Activated B cell treated with CpG ODN at 0.5 μM for 24 hours (primary cell): Measurements from ENCODE around the gene C6orf89. TPM values are rescaled to one million over a fixed set of nuclear protein-coding genes. Genes with fewer than 3 reads are reported as not detected.

Experiments used
- ATAC-seq: fragments of 200-7000 bp; cut with Tn5 transposase; one replicate; pipeline ENCODE4 v1.10.0; 2021; ENCODE audit warnings: low read depth, mild to moderate bottlenecking, moderate library complexity
- CTCF ChIA-PET: fragments of 350-600 bp; sonication (Branson Sonifier 250); formaldehyde crosslinking; loops from one replicate; lab custom pipeline; 2021; ENCODE audit warnings: antibody characterized with exemption; lab: Charles Lee
- POLR2A ChIA-PET: fragments of 350-600 bp; sonication (Branson Sonifier 250); formaldehyde crosslinking; loops from one replicate; lab custom pipeline; 2021; ENCODE audit warnings: antibody characterized with exemption; lab: Charles Lee
- DNase-seq: peaks from one replicate; pipeline ENCODE4 v3.0.0; 2022
- H3K27ac Mint-ChIP-seq: one replicate; pipeline ENCODE4 v1.8.0; 2020; ENCODE audit warnings: mixed read lengths
- H3K27me3 Mint-ChIP-seq: one replicate; pipeline ENCODE4 v1.8.0; 2021; ENCODE audit warnings: mixed read lengths
- H3K36me3 Mint-ChIP-seq: one replicate; pipeline ENCODE4 v1.8.0; 2021; ENCODE audit warnings: low read depth, mixed read lengths
- H3K4me1 Mint-ChIP-seq: one replicate; pipeline ENCODE4 v1.8.0; 2021; ENCODE audit warnings: mixed read lengths
- H3K4me3 Mint-ChIP-seq: one replicate; pipeline ENCODE4 v1.8.0; 2020; ENCODE audit warnings: mild to moderate bottlenecking, mixed read lengths
- H3K9me3 Mint-ChIP-seq: one replicate; pipeline ENCODE4 v1.8.0; 2020; ENCODE audit warnings: mixed read lengths
- intact Hi-C: fragments of 100-400 bp; cut with micrococcal nuclease; formaldehyde crosslinking; loops from one replicate; pipeline ENCODE4 v1.15.1; 2024
- total RNA-seq: library from RNA; stranded (reverse); gene quantifications from 2 replicates; pipeline ENCODE4 v1.2.3, GENCODE V29; 2022
- TF ChIP-seq, protein P1 (sequence below): fragments of 200-600 bp; IDR thresholded peaks from one replicate; pipeline ENCODE4 v1.8.0; 2022; ENCODE audit warnings: antibody characterized with exemption, mild to moderate bottlenecking

Gene C6orf89
- total RNA-seq, 1 donor from 2014 or later: 30.3 TPM

DNA sequence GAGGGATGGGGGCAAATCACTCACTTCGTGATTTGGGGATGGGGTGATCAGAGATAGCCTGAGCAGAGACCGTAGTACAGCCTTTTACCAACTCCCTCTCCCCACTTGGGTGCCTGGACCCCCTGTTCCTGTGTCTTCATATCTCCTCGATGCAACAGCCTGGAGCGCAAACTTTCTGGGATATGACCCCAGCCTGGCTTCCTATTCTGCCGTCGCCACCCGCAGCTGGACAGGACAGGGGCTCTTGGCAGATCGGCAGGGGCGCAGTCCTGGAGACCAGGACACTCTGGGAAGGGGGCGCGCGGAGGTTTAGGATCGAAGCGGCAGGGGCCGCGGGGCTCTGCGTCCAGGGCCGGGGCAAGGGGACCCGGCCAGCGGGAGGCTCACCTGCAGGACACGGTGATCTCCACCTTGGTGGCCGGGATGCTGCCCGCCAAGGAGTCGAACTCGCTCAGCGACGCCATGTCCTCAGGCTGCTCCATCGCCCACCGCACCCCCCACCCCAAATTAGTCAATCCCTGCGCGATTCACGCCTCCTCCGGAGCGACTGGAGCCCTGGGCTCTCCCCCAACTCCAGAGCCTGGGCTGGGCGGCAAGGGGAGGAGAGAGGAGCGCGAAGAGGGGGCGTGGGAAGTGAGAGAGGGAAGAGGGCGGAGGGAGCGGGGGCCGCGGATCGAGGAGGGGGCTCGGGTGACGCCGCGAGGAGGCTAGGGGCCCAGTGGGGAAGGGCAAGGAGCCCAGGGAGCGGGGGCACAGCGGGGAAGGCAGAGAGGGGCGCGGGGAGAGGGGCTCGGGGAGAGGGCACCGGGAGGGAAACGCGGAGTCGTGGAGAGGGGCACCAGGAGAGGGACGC lies 46.6 kb upstream of the C6orf89 start, which contains the start of gene CPNE5:
Gene CPNE5, minus strand, starts transcription at position 549 of the 853 bp plus-strand sequence. Its CDS starts 67 bp downstream, at position 482.
- H3K27ac Mint-ChIP-seq: no peak within 1 kb of the TSS
- ATAC-seq: no peak

DNA sequence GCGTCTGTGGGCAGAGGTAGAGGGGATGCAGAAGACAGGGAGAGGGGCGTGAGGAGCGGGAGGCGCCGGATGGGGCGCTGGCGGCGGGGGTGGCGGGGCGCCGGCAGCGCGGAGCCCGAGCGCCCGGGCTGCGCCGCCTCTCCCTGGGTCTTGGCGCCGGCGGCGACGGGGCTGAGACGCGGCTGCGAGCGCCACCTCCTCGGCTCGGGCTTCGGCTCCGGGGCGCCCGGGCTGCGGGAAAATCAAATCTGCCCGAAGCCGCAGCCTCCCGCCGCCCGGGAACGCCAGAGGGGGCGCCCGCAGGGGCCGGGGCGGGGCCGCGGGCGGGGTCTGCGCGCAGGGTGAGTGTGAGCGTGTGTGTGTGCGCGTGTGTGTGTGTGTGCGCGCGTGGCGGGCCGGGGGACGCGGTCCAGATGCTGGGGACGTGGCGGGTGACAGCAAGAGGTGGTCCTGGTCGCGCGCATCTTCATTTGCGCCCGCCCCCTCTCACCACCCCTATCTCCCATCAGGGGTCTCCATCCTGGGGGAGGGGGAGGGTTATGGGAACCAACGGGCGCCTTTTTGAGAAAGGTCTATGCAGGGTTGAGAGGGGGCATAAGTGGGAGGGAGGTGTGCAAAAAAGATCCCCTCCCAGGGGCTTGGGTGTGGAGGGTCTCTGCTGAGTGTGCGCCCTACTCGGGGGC lies 45.9 kb upstream of the C6orf89 start:
- Mint-ChIP-seq H3K4me3 (peak overlapping the region; percentile 81), H3K9me3 (no peaks in the 10 kb centered on the region), H3K27me3 (peaks cover 28% of the 10 kb centered on the region), H3K27ac (no peak overlapping the region), H3K4me1 (peaks cover 15% of the 10 kb centered on the region), H3K36me3 (no peaks in the 10 kb centered on the region)
- ChIA-PET POLR2A (interaction anchor here (0.6 kb wide), 1 partner anchor 245 kb away, joined by 3 read pairs; no protein-coding TSS in a partner anchor), CTCF (interaction anchor here (2.6 kb wide), 1 partner anchor 12 kb away, joined by 8 read pairs; no protein-coding TSS in a partner anchor)
- TF ChIP-seq, protein P1, sequence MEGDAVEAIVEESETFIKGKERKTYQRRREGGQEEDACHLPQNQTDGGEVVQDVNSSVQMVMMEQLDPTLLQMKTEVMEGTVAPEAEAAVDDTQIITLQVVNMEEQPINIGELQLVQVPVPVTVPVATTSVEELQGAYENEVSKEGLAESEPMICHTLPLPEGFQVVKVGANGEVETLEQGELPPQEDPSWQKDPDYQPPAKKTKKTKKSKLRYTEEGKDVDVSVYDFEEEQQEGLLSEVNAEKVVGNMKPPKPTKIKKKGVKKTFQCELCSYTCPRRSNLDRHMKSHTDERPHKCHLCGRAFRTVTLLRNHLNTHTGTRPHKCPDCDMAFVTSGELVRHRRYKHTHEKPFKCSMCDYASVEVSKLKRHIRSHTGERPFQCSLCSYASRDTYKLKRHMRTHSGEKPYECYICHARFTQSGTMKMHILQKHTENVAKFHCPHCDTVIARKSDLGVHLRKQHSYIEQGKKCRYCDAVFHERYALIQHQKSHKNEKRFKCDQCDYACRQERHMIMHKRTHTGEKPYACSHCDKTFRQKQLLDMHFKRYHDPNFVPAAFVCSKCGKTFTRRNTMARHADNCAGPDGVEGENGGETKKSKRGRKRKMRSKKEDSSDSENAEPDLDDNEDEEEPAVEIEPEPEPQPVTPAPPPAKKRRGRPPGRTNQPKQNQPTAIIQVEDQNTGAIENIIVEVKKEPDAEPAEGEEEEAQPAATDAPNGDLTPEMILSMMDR: no peak
- intact Hi-C loops: no loop called here
- ATAC-seq: peak; percentile 73
- DNase-seq: peak; percentile 36

More for the DNA sequence above, 46.6 kb upstream of the C6orf89 start, which contains the start of gene CPNE5:
- intact Hi-C loops: no loop called here
- peaks cover 31% of the 10 kb centered on the region for H3K27me3 Mint-ChIP-seq
- ChIA-PET CTCF (no interaction called here), POLR2A (no interaction called here)
- H3K4me3 Mint-ChIP-seq: peak within 1 kb of the TSS; percentile 81
- peaks cover 15% of the 10 kb centered on the region for H3K4me1 Mint-ChIP-seq
- TF ChIP-seq, protein P1: no peak
- no peaks in the 10 kb centered on the region for H3K9me3 Mint-ChIP-seq
- H3K36me3 Mint-ChIP-seq: no peaks in the 10 kb centered on the region
- no peak for DNase-seq

DNA sequence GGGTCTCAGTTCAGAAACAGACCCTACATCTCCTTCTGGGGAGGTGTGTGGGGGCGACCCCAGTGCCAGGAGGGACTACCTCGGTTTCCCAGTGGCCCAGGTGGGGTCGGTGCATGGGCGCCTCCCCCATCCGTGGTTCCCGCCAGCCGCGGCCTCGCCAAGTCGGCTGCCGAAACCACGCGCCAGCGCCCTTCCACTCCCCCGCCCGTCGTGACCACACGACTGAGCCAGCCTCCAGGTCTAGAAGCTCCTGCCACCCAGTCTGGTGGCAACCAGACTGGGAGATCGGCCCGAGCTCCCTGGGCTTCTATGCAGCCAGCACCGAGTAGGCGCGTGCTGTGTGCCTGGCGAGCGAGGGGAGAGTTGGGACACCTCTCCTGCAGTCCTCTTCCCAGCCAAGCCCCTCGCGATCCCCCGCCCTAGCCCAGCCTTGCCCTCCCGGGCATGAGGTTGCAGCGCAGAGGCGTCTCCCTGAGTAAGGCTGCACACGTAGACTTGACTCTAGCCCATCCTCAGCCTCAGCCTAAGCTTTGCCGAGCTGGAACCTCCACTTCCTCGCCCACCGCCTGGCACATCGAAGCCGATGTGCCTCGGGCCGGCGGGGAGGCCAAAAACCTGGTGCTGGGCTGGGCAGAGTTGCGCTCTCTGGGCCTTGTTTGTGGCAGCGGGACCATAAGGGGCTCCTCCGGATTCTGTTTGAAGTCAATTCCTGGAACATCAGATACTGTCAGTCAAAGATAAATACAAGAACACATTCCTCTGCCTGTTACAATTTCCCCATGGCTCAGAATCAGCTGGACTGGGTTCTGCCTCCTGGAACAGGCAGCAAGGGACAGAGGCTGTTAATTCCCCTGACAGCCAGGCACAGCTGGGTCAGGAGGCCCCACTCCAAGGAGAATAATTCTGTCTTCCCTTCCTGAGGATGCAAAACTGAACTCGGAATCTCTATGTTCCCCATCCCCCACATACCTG lies 45.0 kb upstream of the C6orf89 start:
- ChIA-PET POLR2A (interaction anchor here (0.6 kb wide), 1 partner anchor 246 kb away, joined by 3 read pairs; no protein-coding TSS in a partner anchor), CTCF (interaction anchor here (0.8 to 2.6 kb wide), 2 partner anchors 11 to 13 kb away, joined by 3 to 8 read pairs; no protein-coding TSS in a partner anchor)
- TF ChIP-seq, protein P1: no peak
- DNase-seq (no peak), ATAC-seq (peak; percentile 61)
- no peak overlapping the region for H3K27ac Mint-ChIP-seq
- no peaks in the 10 kb centered on the region for H3K36me3 Mint-ChIP-seq
- no peaks in the 10 kb centered on the region for H3K9me3 Mint-ChIP-seq
- peaks cover 15% of the 10 kb centered on the region for H3K4me1 Mint-ChIP-seq
- H3K27me3 Mint-ChIP-seq: peaks cover 26% of the 10 kb centered on the region
- H3K4me3 Mint-ChIP-seq: peak overlapping the region; percentile 81
- intact Hi-C loops: no loop called here

DNA sequence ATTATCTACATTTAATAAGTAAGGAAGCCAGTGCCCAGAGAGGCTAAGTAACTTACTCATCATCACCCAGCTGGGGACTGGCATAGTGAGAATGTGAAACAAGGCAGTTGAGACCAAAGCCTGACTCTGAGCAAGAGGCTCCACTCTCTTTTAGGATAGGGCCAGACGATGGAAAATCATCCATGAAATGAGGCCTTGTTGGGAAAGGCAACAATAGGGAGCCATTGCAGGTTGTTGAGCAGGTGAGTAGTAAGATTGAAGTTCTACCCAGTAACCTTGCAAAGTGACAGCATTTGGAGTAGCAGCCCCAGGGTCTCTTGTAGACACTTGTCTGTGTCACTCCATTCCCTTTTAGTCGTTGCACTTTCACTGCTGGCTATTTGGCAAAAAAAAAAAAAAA lies 44.0 kb upstream of the C6orf89 start:
- Mint-ChIP-seq H3K9me3 (no peaks in the 10 kb centered on the region), H3K27ac (no peak overlapping the region), H3K4me3 (no peak overlapping the region), H3K4me1 (peaks cover 15% of the 10 kb centered on the region), H3K36me3 (no peaks in the 10 kb centered on the region), H3K27me3 (peaks cover 26% of the 10 kb centered on the region)
- intact Hi-C loops: no loop called here
- no peak for DNase-seq
- TF ChIP-seq, protein P1: no peak
- ChIA-PET CTCF (interaction anchor here (2.6 kb wide), 1 partner anchor 10 kb away, joined by 8 read pairs; no protein-coding TSS in a partner anchor), POLR2A (no interaction called here)
- no peak for ATAC-seq
